Subcutaneous abdominal adipose tissue (tissue), 5 donors: ENCODE results near the gene MAGI3.

Experiments
- H3K27ac ChIP-seq: one replicate; pipeline ENCODE4 v1.7.0; 2013; ENCODE audit warnings: low read depth, mild to moderate bottlenecking, inconsistent platforms, low read length, moderate library complexity
- H3K27me3 ChIP-seq, 5 donors: one replicate each; pipeline ENCODE4 v1.7.0; 2013; ENCODE audit warnings: low read length in 5 of 5, inconsistent platforms in 1 of 5; ENCODE audit not compliant: control insufficient read depth in 5 of 5, insufficient read depth in 4 of 5
- H3K36me3 ChIP-seq, 5 donors: one replicate each; pipeline ENCODE4 v1.7.0; 2013; ENCODE audit warnings: low read length in 5 of 5; ENCODE audit not compliant: control insufficient read depth in 5 of 5, insufficient read depth in 5 of 5
- H3K4me1 ChIP-seq, 5 donors: one replicate each; pipeline ENCODE4 v1.7.0; 2013; ENCODE audit warnings: low read length in 5 of 5, mild to moderate bottlenecking in 3 of 5, moderate library complexity in 1 of 5; ENCODE audit not compliant: control insufficient read depth in 5 of 5, insufficient read depth in 5 of 5
- H3K4me3 ChIP-seq, 5 donors: one replicate each; pipeline ENCODE4 v1.7.0; 2013; ENCODE audit warnings: low read length in 5 of 5, low read depth in 1 of 5
- H3K9ac ChIP-seq, 5 donors: one replicate each; pipeline ENCODE4 v1.7.0; 2013; ENCODE audit warnings: low read length in 5 of 5, mild to moderate bottlenecking in 4 of 5, moderate library complexity in 3 of 5
- H3K9me3 ChIP-seq, 5 donors: one replicate each; pipeline ENCODE4 v1.7.0; 2013; ENCODE audit warnings: low read length in 5 of 5; ENCODE audit not compliant: control insufficient read depth in 5 of 5
- donor health status: healthy.
- donor health status: healthy.
- donor health status: healthy.
- donor health status: healthy.
- donor health status: healthy.

The MAGI3 gene

GRCh38 chr1:113670650-113671049 lies 280.3 kb downstream of the MAGI3 start:
- H3K4me3 ChIP-seq, result no peak overlapping the region
- H3K9me3 ChIP-seq, result no peaks in the 10 kb centered on the region
- H3K27ac ChIP-seq, result no peak overlapping the region
- no peaks in the 10 kb centered on the region for H3K27me3 ChIP-seq
- peaks cover 5 to 21% (median 17%) of the 10 kb centered on the region in 5 donors for H3K36me3 ChIP-seq
- no peak overlapping the region for H3K9ac ChIP-seq
- peaks cover 0 to 2% (median 0%) of the 10 kb centered on the region in 5 donors for H3K4me1 ChIP-seq

DNA sequence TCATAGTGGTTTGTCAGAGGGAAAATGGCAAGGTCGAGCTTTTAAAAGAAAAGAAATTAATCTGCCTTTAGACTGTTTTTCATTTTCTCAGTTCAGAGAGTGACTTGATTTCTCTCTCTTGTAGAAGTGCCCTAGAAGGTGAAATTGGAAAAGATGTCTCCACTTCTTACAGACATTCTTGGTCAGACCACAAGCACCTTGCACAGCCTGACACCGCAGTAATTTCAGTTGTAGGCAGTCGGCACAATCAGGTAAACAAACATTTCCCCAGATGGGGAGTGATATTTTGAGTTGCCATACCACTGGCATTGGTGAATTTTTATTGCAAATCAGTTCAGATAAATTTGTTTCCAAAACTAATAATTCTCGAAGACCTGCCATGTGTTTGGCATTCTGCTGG lies 282.2 kb downstream of the MAGI3 start:
- Histone ChIP-seq H3K9ac (no peak overlapping the region), H3K27me3 (no peaks in the 10 kb centered on the region), H3K9me3 (no peaks in the 10 kb centered on the region), H3K36me3 (peaks cover 5 to 21% (median 17%) of the 10 kb centered on the region in 5 donors), H3K27ac (no peak overlapping the region), H3K4me3 (no peak overlapping the region), H3K4me1 (peaks cover 0 to 4% (median 4%) of the 10 kb centered on the region in 5 donors)

DNA sequence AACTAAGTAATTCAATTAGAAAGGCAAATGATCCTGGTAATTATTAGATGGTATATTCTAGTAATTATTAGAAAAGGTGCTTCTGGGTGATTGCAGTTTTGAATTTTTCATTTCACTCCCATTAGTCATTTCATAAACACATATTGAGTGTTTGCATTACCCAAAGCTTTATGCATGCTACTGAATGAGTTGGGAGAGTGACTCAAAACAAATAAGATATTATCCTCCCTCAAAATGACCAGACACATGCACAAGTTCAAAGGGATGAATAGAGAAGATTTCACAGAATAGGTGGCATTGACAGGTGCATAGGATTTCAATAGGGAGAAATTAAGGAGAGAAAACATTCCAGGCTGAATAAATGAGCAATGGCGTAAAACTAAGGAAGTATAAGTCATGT lies 284.3 kb downstream of the MAGI3 start:
- Histone ChIP-seq H3K9ac (no peak overlapping the region), H3K27me3 (no peaks in the 10 kb centered on the region), H3K36me3 (peaks cover 5 to 21% (median 17%) of the 10 kb centered on the region in 5 donors), H3K4me1 (peaks cover 0 to 6% (median 4%) of the 10 kb centered on the region in 5 donors), H3K4me3 (no peak overlapping the region), H3K27ac (no peak overlapping the region), H3K9me3 (no peaks in the 10 kb centered on the region)

GRCh38 chr1:113675302-113675701 lies 285.0 kb downstream of the MAGI3 start:
- H3K36me3 ChIP-seq, result peaks cover 5 to 21% (median 17%) of the 10 kb centered on the region in 5 donors
- no peaks in the 10 kb centered on the region for H3K9me3 ChIP-seq
- H3K27me3 ChIP-seq, result no peaks in the 10 kb centered on the region
- no peak overlapping the region for H3K9ac ChIP-seq
- H3K4me3 ChIP-seq, result no peak overlapping the region
- H3K4me1 ChIP-seq, result peaks cover 0 to 6% (median 4%) of the 10 kb centered on the region in 5 donors
- H3K27ac ChIP-seq, result no peak overlapping the region

- H3K4me1 ChIP-seq, result peaks cover 0 to 6% (median 4%) of the 10 kb centered on the region in 5 donors
These were observed 286.2 kb downstream of the MAGI3 start for GRCh38 chr1:113676524-113676923.

GRCh38 chr1:113677250-113678158 lies 287.2 kb downstream of the MAGI3 start:
- Histone ChIP-seq H3K36me3 (peaks cover 0 to 13% (median 11%) of the 10 kb centered on the region in 5 donors), H3K27ac (no peak overlapping the region), H3K9ac (no peak overlapping the region), H3K4me1 (peaks cover 0 to 6% (median 4%) of the 10 kb centered on the region in 5 donors), H3K9me3 (no peaks in the 10 kb centered on the region), H3K27me3 (no peaks in the 10 kb centered on the region), H3K4me3 (no peak overlapping the region)

More at GRCh38 chr1:113676524-113676923, 286.2 kb downstream of the MAGI3 start:
- no peaks in the 10 kb centered on the region for H3K9me3 ChIP-seq
- no peak overlapping the region for H3K27ac ChIP-seq
- H3K27me3 ChIP-seq, result no peaks in the 10 kb centered on the region
- H3K36me3 ChIP-seq, result peaks cover 5 to 19% (median 17%) of the 10 kb centered on the region in 5 donors
- H3K9ac ChIP-seq, result no peak overlapping the region
- no peak overlapping the region for H3K4me3 ChIP-seq

DNA sequence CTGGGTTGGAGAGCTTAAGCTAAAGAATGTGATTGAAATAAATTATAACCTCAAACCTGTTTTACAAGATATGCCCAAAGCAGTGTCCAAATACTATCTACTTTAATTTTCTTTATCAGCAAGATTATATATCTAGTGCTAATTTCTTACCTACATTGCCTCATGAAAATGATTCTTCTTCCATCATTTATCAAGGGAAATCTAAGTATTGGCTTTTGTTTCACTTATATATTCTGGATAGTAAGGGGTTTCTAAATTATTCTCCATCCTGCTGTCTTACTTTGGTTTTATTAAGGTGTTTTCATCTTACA lies 287.8 kb downstream of the MAGI3 start:
- Histone ChIP-seq H3K4me3 (no peak overlapping the region), H3K27ac (no peak overlapping the region), H3K36me3 (peaks cover 0 to 8% (median 5%) of the 10 kb centered on the region in 5 donors), H3K27me3 (no peaks in the 10 kb centered on the region), H3K9ac (no peak overlapping the region), H3K4me1 (peaks cover 0 to 8% (median 4%) of the 10 kb centered on the region in 5 donors), H3K9me3 (no peaks in the 10 kb centered on the region)

- peaks cover 0 to 20% (median 4%) of the 10 kb centered on the region in 5 donors for H3K4me1 ChIP-seq
- H3K4me3 ChIP-seq, result no peak overlapping the region
- H3K9ac ChIP-seq, result no peak overlapping the region
- no peaks in the 10 kb centered on the region for H3K36me3 ChIP-seq
- H3K27ac ChIP-seq, result no peak overlapping the region
- no peaks in the 10 kb centered on the region for H3K9me3 ChIP-seq
- H3K27me3 ChIP-seq, result no peaks in the 10 kb centered on the region
These were observed 291.5 kb downstream of the MAGI3 start for GRCh38 chr1:113681596-113682337.

GRCh38 chr1:113683384-113684152 lies 293.3 kb downstream of the MAGI3 start:
- H3K4me1 ChIP-seq, result peaks cover 0 to 14% (median 0%) of the 10 kb centered on the region in 5 donors
- peak overlapping the region in 2 of 5 donors; percentile 3 to 6 for H3K4me3 ChIP-seq
- no peak overlapping the region for H3K9ac ChIP-seq
- peak overlapping the region; percentile 66 for H3K27ac ChIP-seq
- H3K9me3 ChIP-seq, result no peaks in the 10 kb centered on the region
- H3K36me3 ChIP-seq, result no peaks in the 10 kb centered on the region
- H3K27me3 ChIP-seq, result no peaks in the 10 kb centered on the region
